ENCODE results near the gene KCTD2. TPM values are rescaled to one million over a fixed set of nuclear protein-coding genes. Genes with fewer than 3 reads are reported as not detected.

The KCTD2 gene
- total RNA-seq, 1 donor from 2014 or later: 17.1 TPM

- peak overlapping the region; percentile 89 for H3K9ac ChIP-seq (ENCODE audit: low read length)
Observed at GRCh38 chr17:75011401-75012095, 35.5 kb upstream of the KCTD2 start.

DNA sequence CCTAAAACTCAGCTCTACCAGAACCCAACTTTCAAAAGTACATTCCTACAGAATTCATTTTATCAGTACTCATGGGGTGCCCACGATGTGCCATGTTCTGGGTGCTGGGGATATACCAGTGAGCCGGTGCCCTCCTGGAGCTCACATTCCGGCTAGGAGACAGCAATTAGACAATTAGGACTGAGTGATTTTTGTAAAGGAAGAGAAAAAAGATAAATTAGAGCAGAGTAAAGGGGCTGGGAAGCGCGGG, 35.0 kb upstream of the KCTD2 start:
- FAIRE-seq (no peak), DNase-seq (ENCODE audit: low read depth) (no peak)
- H3K36me3 ChIP-seq (ENCODE audit: insufficient read depth, low read length): no peaks in the 10 kb centered on the region
- Mint-ChIP-seq H3K36me3 (ENCODE audit: low read depth, unreplicated experiment) (peaks cover 6% of the 10 kb centered on the region), H3K27ac (ENCODE audit: unreplicated experiment) (peak overlapping the region; percentile 94), H3K9me3 (ENCODE audit: unreplicated experiment) (no peaks in the 10 kb centered on the region), H3K27me3 (ENCODE audit: low read depth, unreplicated experiment) (no peaks in the 10 kb centered on the region), H3K4me1 (ENCODE audit: low read depth, unreplicated experiment) (peaks cover 10% of the 10 kb centered on the region), H3K4me3 (ENCODE audit: unreplicated experiment) (peak overlapping the region; percentile 77)
- peak overlapping the region; percentile 77 for H3K27ac ChIP-seq (ENCODE audit: low read depth, low read length)
- peak overlapping the region; percentile 89 for H3K9ac ChIP-seq (ENCODE audit: low read length)
- TF ChIP-seq EZH2 (IDR thresholded peaks at IDR 0.05; ENCODE audit: insufficient read depth, low read length) (no peak), CTCF (IDR thresholded peaks at IDR 0.05; ENCODE audit: insufficient read depth, low read depth, low read length) (no peak)
- H3K27me3 ChIP-seq (ENCODE audit: insufficient read depth, low read length): no peaks in the 10 kb centered on the region
- peaks cover 14% of the 10 kb centered on the region for H3K4me1 ChIP-seq (ENCODE audit: insufficient read depth, low read length)
- H2AFZ ChIP-seq (ENCODE audit: low read depth, low read length): peak overlapping the region; percentile 72
- H3K79me2 ChIP-seq (ENCODE audit: insufficient read depth, low read length): peaks cover 23% of the 10 kb centered on the region
- H3K4me2 ChIP-seq (ENCODE audit: low read length): peak overlapping the region; percentile 86
- H3K4me3 ChIP-seq (ENCODE audit: insufficient read depth, low read depth, low read length): peak overlapping the region; percentile 86
- H4K20me1 ChIP-seq (ENCODE audit: insufficient read depth, low read length): no peaks in the 10 kb centered on the region
- H3K9me3 ChIP-seq (ENCODE audit: insufficient read depth, low read depth, low read length): no peaks in the 10 kb centered on the region

More at GRCh38 chr17:75011401-75012095, 35.5 kb upstream of the KCTD2 start:
- Histone ChIP-seq H3K27me3 (ENCODE audit: insufficient read depth, low read length) (no peaks in the 10 kb centered on the region), H3K36me3 (ENCODE audit: insufficient read depth, low read length) (no peaks in the 10 kb centered on the region), H2AFZ (ENCODE audit: low read depth, low read length) (peak overlapping the region; percentile 72), H4K20me1 (ENCODE audit: insufficient read depth, low read length) (no peaks in the 10 kb centered on the region), H3K4me2 (ENCODE audit: low read length) (peak overlapping the region; percentile 86), H3K4me3 (ENCODE audit: insufficient read depth, low read depth, low read length) (peak overlapping the region; percentile 86), H3K4me1 (ENCODE audit: insufficient read depth, low read length) (peaks cover 14% of the 10 kb centered on the region), H3K9me3 (ENCODE audit: insufficient read depth, low read depth, low read length) (no peaks in the 10 kb centered on the region), H3K27ac (ENCODE audit: low read depth, low read length) (peak overlapping the region; percentile 77), H3K79me2 (ENCODE audit: insufficient read depth, low read length) (peaks cover 23% of the 10 kb centered on the region)
- H3K4me1 Mint-ChIP-seq (ENCODE audit: low read depth, unreplicated experiment): peaks cover 10% of the 10 kb centered on the region
- no peaks in the 10 kb centered on the region for H3K27me3 Mint-ChIP-seq (ENCODE audit: low read depth, unreplicated experiment)
- H3K36me3 Mint-ChIP-seq (ENCODE audit: low read depth, unreplicated experiment): peaks cover 6% of the 10 kb centered on the region
- H3K27ac Mint-ChIP-seq (ENCODE audit: unreplicated experiment): peak overlapping the region; percentile 94
- peak overlapping the region; percentile 77 for H3K4me3 Mint-ChIP-seq (ENCODE audit: unreplicated experiment)
- no peaks in the 10 kb centered on the region for H3K9me3 Mint-ChIP-seq (ENCODE audit: unreplicated experiment)
- peak; percentile 33 for DNase-seq (ENCODE audit: low read depth)
- FAIRE-seq: no peak
- TF ChIP-seq CTCF (IDR thresholded peaks at IDR 0.05; ENCODE audit: insufficient read depth, low read depth, low read length) (no peak), EZH2 (IDR thresholded peaks at IDR 0.05; ENCODE audit: insufficient read depth, low read length) (no peak)
